A673 (cell line): ENCODE results near the gene MRGPRF.

Experiments
- EZH2 ChIP-seq: fragments of 200-600 bp; sonication (generic); IDR thresholded peaks from 2 replicates; pipeline ENCODE4 v1.6.1; 2017; ENCODE audit warnings: borderline replicate concordance, low read depth, mild to moderate bottlenecking, mixed read lengths, antibody characterized with exemption, low read length; ENCODE audit not compliant: poor library complexity, severe bottlenecking
- TF ChIP-seq, protein P1 (sequence below): fragments of 300-800, 200-600 bp; sonication (generic); conservative IDR thresholded peaks from 2 replicates; pipeline ENCODE4 v1.5.1; 2017; ENCODE audit warnings: low read depth, mild to moderate bottlenecking, antibody characterized with exemption, low read length, moderate library complexity, mixed read lengths

DNA sequence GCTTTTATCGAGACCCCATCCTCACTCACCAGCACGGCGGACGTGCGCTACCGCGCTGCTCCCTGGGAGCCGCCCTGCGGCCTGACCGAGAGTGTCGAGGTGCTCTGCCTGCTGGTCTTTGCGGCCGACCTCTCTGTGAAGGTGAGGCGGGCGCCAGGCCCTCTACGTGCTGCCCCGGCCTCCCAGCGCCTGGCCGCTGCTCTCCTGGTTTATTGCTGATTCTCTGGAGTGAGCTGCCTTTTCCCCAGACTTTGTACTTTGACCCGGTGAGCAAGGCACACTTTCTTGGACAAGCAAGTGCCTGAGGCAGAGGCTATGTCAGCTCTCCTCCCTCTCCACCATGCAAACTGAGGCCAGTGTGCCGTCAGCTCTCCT is 42.2 kb upstream of the MRGPRF start:
- TF ChIP-seq, protein P1, sequence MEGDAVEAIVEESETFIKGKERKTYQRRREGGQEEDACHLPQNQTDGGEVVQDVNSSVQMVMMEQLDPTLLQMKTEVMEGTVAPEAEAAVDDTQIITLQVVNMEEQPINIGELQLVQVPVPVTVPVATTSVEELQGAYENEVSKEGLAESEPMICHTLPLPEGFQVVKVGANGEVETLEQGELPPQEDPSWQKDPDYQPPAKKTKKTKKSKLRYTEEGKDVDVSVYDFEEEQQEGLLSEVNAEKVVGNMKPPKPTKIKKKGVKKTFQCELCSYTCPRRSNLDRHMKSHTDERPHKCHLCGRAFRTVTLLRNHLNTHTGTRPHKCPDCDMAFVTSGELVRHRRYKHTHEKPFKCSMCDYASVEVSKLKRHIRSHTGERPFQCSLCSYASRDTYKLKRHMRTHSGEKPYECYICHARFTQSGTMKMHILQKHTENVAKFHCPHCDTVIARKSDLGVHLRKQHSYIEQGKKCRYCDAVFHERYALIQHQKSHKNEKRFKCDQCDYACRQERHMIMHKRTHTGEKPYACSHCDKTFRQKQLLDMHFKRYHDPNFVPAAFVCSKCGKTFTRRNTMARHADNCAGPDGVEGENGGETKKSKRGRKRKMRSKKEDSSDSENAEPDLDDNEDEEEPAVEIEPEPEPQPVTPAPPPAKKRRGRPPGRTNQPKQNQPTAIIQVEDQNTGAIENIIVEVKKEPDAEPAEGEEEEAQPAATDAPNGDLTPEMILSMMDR, result no peak
- no peak for TF ChIP-seq EZH2
